Breast epithelium (tissue), 4 donors: ENCODE results near the gene SRGAP3. TPM values are rescaled to one million over a fixed set of nuclear protein-coding genes. Genes with fewer than 3 reads are reported as not detected.

Source experiments
- DNase-seq, 2 donors: peaks; one replicate each; pipeline ENCODE4 v3.0.0-alpha.2; 2019; ENCODE audit warnings: low spot score in 2 of 2
- H3K27ac ChIP-seq, 2 donors: fragments of 200-600 bp; sonication (generic) in 1 of 2; one replicate each; pipeline ENCODE4 v1.5.1; 2016 to 2019; ENCODE audit warnings: mild to moderate bottlenecking in 1 of 2
- H3K27me3 ChIP-seq, 2 donors: fragments of 200-600 bp; sonication (generic) in 1 of 2; one replicate each; pipeline versions ENCODE4 v1.5.1 to v1.6.0; 2017 to 2019; ENCODE audit warnings: control low read depth in 1 of 2, mild to moderate bottlenecking in 1 of 2
- H3K36me3 ChIP-seq: fragments of 200-600 bp; one replicate; pipeline ENCODE4 v1.5.1; 2019
- H3K4me1 ChIP-seq, 2 donors: fragments of 200-600 bp; sonication (generic); one replicate each; pipeline ENCODE4 v1.5.1; 2016 to 2019; ENCODE audit warnings: control low read depth in 1 of 2
- H3K4me3 ChIP-seq, 3 donors: fragments of 200-600 bp; sonication (generic); 1 replicate in 2 of 3; 2 replicates in 1 of 3; pipeline ENCODE4 v1.5.1; 2016 to 2019; ENCODE audit warnings: mild to moderate bottlenecking in 3 of 3, moderate library complexity in 2 of 3
- H3K9me3 ChIP-seq, 2 donors: fragments of 200-600 bp; sonication (generic) in 1 of 2; one replicate each; pipeline ENCODE4 v1.5.1; 2016 to 2019; ENCODE audit warnings: control low read depth in 1 of 2
- CTCF ChIP-seq, 3 donors: fragments of 450-650 bp; IDR thresholded peaks; one replicate each; pipeline ENCODE4 v1.5.1; 2016 to 2017; ENCODE audit warnings: antibody characterized with exemption in 3 of 3, mild to moderate bottlenecking in 3 of 3, moderate library complexity in 3 of 3
- POLR2A ChIP-seq: fragments of 450-650 bp; IDR thresholded peaks from one replicate; pipeline ENCODE4 v1.6.1; 2016; ENCODE audit warnings: antibody characterized with exemption, mild to moderate bottlenecking, moderate library complexity
- POLR2AphosphoS5 ChIP-seq, 3 donors: sonication (generic); formaldehyde crosslinking; IDR thresholded peaks; one replicate each; pipeline ENCODE4 v1.6.1; 2017; ENCODE audit warnings: antibody characterized with exemption in 3 of 3
- intact Hi-C: fragments of 100-400 bp; cut with DNase I; formaldehyde crosslinking; loops from one replicate; pipeline ENCODE4 v1.15.1; 2023; ENCODE audit warnings: low total_unique reads
- total RNA-seq, 3 donors: library from RNA; depleted of rRNA; stranded (reverse); fragments of >200 nt; gene quantifications; one replicate each; pipeline ENCODE4 v1.1.0, GENCODE V29; 2016

Gene SRGAP3
- total RNA-seq, 3 donors from 2014 or later: 13.6 to 21.5 (median 19.0) TPM

- Histone ChIP-seq H3K36me3 (no peaks in the 10 kb centered on the region), H3K9me3 (no peaks in the 10 kb centered on the region), H3K27me3 (no peaks in the 10 kb centered on the region), H3K4me3 (no peak overlapping the region), H3K27ac (no peak overlapping the region), H3K4me1 (no peaks in the 10 kb centered on the region)
- intact Hi-C loops: no loop called here
- TF ChIP-seq POLR2AphosphoS5 (IDR thresholded peaks at IDR 0.05) (no peak), CTCF (IDR thresholded peaks at IDR 0.05) (no peak), POLR2A (no peak)
- no peak for DNase-seq
Observed at GRCh38 chr3:9231006-9231405, 18.4 kb downstream of the SRGAP3 start.

- intact Hi-C loops: no loop called here
- Histone ChIP-seq H3K4me1 (no peaks in the 10 kb centered on the region), H3K9me3 (no peaks in the 10 kb centered on the region), H3K4me3 (no peak overlapping the region), H3K27me3 (no peaks in the 10 kb centered on the region), H3K36me3 (no peaks in the 10 kb centered on the region), H3K27ac (no peak overlapping the region)
- no peak for DNase-seq
- TF ChIP-seq POLR2A: no peak
- no peak for TF ChIP-seq POLR2AphosphoS5 (IDR thresholded peaks at IDR 0.05)
- no peak for TF ChIP-seq CTCF (IDR thresholded peaks at IDR 0.05)
Observed at GRCh38 chr3:9230596-9230995, 18.9 kb downstream of the SRGAP3 start.

GRCh38 chr3:9229879-9230278 lies 19.6 kb downstream of the SRGAP3 start:
- H3K4me1 ChIP-seq: no peaks in the 10 kb centered on the region
- H3K27me3 ChIP-seq: no peaks in the 10 kb centered on the region
- TF ChIP-seq CTCF (IDR thresholded peaks at IDR 0.05): no peak
- TF ChIP-seq POLR2AphosphoS5 (IDR thresholded peaks at IDR 0.05): no peak
- TF ChIP-seq POLR2A: no peak
- no peak overlapping the region for H3K4me3 ChIP-seq
- no peaks in the 10 kb centered on the region for H3K36me3 ChIP-seq
- no peaks in the 10 kb centered on the region for H3K9me3 ChIP-seq
- DNase-seq: no peak
- intact Hi-C loops: no loop called here
- H3K27ac ChIP-seq: no peak overlapping the region

GRCh38 chr3:9229325-9229724 lies 20.1 kb downstream of the SRGAP3 start:
- DNase-seq: no peak
- no peak for TF ChIP-seq POLR2AphosphoS5 (IDR thresholded peaks at IDR 0.05)
- TF ChIP-seq POLR2A: no peak
- TF ChIP-seq CTCF (IDR thresholded peaks at IDR 0.05): no peak
- intact Hi-C loops: no loop called here
- no peaks in the 10 kb centered on the region for H3K36me3 ChIP-seq
- H3K4me1 ChIP-seq: no peaks in the 10 kb centered on the region
- H3K4me3 ChIP-seq: no peak overlapping the region
- no peaks in the 10 kb centered on the region for H3K27me3 ChIP-seq
- no peaks in the 10 kb centered on the region for H3K9me3 ChIP-seq
- no peak overlapping the region for H3K27ac ChIP-seq

GRCh38 chr3:9226326-9226725 lies 23.1 kb downstream of the SRGAP3 start:
- no peak overlapping the region for H3K27ac ChIP-seq
- DNase-seq: no peak
- TF ChIP-seq CTCF (IDR thresholded peaks at IDR 0.05) (no peak), POLR2AphosphoS5 (IDR thresholded peaks at IDR 0.05) (no peak), POLR2A (no peak)

More at GRCh38 chr3:9226326-9226725, 23.1 kb downstream of the SRGAP3 start:
- no peaks in the 10 kb centered on the region for H3K4me1 ChIP-seq
- no peaks in the 10 kb centered on the region for H3K36me3 ChIP-seq
- no peaks in the 10 kb centered on the region for H3K9me3 ChIP-seq
- no peak overlapping the region for H3K4me3 ChIP-seq
- intact Hi-C loops: no loop called here
- no peaks in the 10 kb centered on the region for H3K27me3 ChIP-seq
